Stimulated activated CD8-positive, alpha-beta memory T cell treated with anti-CD3 and anti-CD28 coated beads, Interleukin-4, amount 100 ng/mL, for 1 hour (primary cell): ENCODE results near the gene WDR77.

Experiments
- DNase-seq, 2 donors: peaks; one replicate each; pipeline ENCODE4 v3.0.0-alpha.2; 2020; ENCODE audit warnings: low read depth in 2 of 2, low spot score in 1 of 2

The WDR77 gene

DNA sequence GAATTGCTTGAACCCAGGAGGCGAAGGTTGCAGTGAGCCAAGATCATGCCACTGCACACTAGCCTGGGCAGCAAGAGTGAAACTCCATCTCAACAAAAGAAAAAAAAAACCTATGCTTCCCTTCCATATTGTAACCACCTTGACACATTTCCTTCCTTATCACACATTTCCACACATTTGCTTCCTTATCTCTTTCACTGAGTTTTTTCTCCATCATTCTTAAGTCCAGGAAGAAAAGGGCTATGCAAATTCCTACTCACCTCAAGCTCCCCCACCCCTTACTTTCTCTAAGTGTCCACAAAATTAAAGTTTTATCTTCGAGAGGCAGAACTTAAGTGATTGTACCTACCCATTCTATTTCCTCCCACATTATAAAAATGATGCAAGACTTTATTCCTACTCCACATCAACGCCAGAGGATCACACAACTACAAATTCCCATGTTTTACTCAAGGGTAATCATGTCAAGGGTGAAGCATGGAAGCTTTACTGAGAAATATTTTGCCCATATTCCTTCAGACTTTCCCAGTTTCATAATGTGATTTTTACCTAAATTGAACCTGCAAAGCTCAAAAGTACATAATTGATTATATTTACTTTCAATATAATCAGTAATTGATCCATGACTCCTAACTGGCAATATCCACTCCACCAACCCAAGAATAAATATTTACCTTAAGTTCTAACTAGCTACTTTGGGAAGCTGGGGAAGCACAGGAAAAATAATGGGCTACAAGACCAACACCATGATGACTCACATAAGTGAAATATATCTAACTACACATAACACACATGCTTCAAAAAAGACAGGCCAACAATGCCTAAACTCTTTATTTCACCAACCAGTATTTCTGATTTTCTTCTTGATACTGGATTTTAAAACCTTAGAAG is 9.3 kb downstream of the WDR77 start:
- DNase-seq: no peak

DNA sequence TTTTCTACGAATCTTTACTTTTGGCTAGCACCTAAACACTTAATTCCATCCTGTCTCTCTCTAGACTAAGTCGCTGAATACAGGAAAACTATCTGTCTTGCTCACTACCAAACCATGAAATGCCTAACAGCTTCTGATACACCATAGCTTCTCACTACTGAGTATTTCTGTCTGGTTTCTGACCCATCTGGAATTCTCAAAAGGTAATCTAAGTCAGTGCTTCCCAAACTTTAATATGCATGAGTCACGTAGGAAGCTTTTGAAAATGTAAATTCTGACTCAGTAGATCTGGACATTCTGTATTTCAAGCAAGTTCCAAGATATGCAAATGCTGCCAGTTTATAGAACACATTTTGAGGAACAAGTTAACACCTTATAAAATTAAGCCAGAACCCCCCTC is 12.3 kb downstream of the WDR77 start:
- DNase-seq: no peak

DNA sequence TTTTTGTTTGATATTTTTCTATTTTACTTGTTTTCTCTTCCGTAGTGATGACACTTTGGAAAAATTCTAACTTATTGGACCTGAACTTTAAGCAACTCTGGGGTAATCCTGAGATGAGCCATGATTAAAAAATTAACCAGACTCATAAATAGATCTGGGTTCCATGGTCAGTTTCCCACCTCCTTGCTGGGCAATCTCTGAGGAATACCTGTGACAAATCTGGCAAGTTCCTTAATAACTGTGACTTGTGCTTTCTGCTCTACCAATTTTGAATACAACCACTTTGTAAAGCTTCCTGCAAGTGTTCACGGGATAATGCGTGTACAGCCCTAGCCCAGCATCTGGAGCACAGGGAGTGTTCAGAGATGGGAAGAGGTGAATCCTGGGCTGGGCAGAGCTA is 24.8 kb downstream of the WDR77 start:
- DNase-seq: no peak

DNA sequence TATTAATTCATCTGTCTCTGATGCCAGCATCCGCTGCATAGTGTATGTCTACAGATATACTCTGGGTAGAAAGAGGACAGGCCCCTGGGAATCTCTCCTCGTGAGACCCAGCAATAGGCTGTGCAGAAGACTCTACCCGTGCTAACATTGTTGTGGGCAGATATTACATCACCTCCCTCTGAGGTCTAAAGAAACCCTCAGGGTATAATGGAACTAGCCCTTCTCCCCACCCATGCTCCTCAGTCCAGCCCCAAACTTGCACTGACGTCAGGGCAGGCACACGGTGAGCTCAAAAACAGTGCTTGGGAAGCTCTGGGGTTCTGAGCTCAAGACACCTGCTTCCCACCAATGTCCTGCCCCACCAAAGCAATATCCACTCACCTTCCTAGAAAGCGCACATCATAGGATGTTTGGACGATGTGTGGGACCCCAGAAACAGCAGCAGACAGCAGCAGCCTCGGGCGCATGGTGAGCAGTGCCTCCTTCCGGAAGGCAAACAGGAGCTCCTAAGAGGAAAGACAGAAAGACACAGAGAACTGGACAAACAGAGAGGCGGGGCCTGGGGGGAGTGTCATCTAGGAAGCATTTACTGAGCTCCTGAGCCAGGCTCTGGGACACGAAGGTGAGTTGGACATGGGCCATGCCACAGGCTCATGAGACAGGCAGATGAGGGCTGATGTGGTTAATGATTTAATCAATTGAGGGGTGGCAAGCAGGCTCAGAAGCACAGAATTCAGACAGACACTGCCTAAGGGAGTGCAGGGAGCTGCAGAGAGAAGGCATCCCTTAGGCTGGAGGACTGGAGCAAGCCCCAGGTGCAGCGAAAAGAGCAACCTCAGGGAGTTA is 26.3 kb downstream of the WDR77 start:
- no peak for DNase-seq

DNA sequence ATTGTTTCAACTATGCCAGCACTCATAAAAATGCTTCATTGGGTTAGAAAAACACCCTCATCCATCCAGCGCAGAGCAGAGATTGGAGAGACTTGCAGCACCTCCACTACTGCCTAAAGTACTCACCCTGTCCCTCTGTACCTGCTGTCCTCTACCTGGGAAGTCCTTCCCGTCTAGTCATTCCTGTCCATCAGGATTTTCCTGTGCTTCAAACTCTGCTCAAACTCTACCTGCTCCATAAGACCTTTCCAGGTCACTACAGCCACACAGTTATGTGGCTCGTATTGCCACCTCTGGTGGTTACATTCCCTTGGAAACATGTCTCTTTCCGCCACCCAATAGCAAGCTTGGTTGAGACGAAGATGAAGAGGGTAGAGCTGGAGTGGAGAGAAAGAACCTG is 28.7 kb downstream of the WDR77 start:
- no peak for DNase-seq

DNA sequence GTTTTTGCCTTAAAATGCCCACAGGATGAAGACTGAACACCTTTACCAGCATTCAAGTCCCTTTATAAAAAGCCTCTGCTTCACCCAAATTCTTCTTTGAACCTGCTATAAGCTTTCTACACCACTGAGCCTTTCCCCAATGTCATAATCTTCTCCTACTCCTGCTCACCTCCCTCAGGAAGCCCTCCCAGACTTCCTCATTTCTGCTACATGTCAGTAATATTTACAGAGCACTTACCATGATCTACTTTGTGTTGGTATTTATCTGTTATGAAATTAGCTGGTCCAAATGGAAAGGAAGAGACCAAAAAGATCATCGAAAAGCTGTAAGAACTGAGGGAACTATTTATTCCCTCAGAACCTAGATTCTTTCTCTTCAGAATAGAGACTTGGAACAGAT is 30.0 kb downstream of the WDR77 start:
- DNase-seq: no peak

DNA sequence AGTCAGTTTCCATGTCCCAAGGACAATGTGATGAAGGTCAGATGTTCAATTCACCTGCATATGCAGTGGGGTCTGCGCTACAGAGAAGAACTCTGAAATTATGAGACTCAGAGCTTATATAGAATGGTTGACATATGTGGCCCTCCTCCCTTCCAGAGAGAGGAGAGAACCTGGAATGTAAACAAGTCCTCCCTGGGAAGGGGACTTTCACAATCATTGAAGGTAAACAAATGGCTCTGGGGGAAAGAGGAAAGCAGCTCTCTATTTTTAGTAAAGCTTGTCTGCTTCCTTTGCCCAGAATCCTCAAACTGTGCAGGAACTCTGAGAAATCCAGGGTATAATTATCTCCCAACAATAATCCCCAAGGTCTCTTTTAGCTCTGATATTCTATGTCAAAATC is 31.3 kb downstream of the WDR77 start:
- no peak for DNase-seq

DNA sequence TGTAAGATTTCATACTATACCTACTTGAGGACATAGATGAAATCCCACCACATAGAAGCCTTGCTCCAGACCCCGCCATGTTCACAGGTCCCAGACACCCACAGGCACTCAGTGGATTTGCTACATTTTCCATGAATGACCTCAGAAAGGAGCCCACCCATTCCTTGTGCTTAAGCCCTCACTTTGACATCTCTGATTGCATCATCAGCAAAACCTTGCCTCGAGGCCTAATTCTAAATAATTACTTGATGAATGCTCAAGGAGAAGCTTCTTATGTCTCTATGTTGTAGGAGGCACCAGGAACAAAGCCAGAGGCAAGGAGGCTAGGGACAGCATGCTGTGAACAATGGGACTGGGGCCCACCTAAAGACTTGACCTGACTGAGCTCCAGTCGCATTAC is 33.6 kb downstream of the WDR77 start:
- no peak for DNase-seq

DNA sequence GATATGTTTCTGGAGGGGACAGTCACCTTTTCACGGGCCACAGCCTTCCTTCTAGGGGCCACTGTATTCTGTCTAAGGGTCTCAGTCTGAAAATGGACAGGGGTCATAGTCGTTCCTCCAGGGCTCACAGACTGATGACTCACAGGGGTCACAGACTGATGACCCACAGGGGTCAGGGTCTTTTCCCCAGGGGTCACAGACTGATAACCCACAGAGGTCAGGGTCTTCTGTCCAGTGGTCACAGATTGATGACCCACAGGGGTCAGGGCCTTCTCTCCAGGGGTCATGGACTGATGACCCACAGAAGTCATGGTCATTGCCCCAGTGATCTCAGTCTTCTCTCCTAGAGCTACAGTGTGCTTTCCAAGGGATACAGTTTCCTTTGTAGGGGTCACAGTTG is 34.3 kb downstream of the WDR77 start:
- DNase-seq: no peak

DNA sequence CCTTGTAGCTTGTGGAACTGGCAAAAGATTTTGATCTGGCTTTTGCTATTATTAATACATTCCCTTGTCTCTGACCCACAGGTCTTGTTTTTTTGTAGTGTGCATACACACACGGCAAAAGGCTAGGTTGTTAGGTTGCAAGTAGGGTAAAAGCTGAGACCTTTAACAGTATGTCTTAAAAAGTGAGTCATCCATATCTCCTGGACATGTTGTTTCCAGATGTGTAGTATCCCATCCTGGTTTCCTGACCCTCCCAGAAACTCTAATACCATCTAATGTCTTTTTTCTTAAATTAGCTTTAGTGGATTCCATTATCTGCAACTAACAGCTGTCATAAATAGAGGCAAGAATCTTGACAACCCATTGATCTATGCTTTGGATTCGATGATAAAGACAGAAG is 36.2 kb downstream of the WDR77 start:
- no peak for DNase-seq

DNA sequence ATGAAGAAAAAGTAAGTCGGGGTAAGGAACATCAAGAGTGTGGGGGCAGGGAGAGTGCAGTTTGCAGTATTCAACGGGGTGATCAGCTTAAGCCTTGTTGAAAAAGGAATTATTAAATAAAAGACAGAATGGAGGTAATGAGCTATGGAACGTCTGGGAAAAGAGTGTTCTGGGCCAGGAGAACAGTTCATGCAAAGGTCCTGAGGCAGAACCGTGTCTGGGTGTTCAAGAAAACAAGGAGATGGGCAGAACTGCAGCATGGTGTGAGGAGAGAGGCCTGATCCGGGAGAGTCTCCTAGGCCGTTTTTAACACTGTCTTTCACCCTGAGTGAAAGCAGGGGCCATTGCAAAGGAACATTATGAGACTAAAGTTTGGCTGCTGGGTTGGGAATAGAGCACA is 41.8 kb downstream of the WDR77 start:
- DNase-seq: no peak

DNA sequence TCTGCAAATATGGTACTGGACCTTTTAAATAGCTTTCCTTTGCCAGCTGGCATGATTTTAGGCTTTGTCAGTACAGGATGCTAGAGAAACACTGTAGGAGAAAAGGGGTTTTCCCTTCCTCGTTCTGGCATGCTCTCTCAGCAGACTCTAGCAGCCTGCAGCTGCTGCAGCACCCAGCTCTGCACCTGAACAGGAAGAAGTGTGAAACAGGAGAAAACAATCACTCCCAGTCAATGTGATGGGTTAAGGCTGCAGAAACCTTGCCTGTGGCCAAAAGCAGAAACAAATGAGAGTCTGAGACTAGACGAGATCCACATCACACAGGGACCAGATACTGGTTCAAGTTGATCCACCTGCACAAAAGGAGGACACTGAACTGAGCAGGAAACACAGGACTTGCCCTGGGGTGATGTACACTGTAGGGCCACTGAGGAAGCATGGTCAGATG is 42.7 kb downstream of the WDR77 start:
- DNase-seq: peak in 1 of 2 donors; percentile 10

DNA sequence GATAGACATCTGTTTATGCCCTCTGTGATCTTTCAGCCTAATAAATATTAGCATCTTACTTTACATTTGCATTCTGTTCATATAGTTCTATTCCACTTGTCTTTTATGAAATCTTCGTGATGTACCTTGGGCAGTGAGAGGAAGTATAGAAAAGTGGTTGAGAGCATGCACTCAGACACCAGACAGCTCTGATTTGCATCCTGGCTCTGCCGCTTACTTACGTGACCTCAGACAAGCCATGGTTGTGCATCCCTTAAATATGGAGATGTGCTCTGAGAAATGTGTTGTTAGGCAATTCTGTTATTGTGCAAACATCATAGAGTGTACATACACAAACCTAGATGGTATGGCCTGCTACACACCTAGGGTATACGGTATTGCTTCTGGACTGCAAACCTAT is 44.5 kb downstream of the WDR77 start:
- DNase-seq: no peak

DNA sequence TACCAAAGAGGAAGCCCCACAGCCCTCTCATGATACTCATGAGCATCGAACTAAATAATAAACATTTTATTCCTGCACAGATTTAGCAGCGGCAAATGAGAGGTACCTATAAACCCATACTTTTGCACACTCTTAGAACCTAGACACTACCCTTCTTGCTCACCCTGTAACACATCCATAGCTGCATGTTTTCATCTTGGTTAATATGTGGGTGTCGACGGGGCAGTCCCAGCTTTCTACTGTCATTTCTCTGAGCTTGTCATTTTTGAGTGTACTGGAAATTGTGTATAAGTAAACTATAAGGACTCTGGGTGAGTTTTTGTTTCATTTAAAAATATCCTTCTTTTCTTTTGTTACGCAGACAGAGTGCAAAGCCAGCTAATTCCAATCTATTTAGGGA is 47.0 kb downstream of the WDR77 start:
- DNase-seq: no peak

DNA sequence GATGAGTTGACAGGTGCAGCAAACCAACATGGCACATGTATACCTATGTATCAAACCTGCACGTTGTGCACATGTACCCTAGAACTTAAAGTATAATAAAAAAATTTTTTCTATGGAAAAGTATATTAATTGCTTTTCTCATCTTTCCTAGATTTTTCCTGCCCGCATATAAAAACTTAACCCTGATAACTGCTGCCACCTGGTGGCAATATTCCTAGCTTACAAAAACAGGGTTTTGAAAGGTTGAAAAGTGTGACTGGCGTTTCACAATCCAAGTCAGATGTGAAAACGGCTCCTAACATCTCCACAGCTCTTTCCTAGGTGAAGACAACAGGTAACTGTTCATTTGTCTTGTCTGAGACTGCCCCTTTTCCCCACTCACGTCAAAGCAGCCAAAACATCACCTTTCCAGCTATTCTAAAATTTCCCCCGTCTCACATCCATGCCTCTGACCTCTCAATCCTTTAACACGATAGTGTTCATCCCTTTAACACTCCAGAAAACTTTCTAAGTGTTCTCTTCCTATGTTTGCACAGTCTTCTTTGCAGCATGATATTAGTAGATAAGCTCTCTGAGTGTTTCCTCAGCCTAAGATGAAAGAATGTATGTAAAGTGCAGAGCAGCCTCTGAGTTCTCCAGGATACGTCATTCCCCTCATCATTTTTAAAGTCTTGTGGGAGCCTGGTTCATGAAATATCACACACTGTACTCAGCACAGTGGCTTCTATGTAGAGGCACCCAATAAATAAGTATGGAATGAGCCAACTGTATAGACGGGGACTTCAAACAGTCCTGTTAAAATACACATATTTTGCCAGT is 49.1 kb downstream of the WDR77 start:
- DNase-seq: peak; percentile 12 to 16

DNA sequence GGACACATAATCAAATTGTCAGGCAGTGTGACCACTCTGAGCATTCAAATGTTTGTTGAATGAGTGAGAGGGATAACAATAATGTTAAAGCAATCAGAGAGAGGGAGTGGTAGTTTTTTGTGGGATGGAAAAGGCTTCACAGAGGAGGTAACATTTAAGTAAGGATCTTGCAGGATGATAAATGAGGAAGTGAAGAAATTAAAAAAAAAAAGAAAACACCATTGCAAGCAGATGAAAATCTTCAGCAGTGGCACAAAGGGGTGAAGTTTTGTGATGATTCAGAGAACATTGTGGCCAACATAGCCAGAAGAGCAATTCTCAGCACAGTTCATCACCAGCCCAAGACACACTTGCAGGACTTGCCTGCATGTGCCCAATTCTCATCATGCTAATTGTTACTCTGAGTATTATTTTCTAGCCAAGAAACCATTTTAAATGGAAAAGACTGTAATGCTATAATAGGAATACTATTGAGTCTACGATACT is 56.6 kb downstream of the WDR77 start:
- DNase-seq: no peak

DNA sequence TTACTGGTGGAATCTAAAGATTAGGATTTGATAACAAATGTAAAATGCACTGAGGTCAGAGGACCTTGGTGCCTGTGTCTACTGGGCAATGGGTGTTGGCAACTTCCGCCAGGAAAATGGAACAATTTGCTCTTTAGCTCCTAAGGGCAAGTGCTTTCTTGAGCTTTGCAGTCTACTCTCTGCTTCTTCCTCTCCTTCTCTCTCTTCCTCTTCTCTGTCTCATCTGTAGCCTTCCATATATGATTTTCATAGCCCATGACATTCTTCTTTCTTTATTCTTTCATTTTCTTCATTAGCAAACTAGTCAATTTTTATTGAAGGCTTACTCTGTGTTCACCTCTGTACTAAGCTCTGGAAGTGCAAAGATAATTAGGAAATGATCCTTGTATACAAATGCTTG is 57.0 kb downstream of the WDR77 start:
- DNase-seq: no peak
